Measurements from ENCODE around the gene CNIH3.

CNIH3 gene

DNA sequence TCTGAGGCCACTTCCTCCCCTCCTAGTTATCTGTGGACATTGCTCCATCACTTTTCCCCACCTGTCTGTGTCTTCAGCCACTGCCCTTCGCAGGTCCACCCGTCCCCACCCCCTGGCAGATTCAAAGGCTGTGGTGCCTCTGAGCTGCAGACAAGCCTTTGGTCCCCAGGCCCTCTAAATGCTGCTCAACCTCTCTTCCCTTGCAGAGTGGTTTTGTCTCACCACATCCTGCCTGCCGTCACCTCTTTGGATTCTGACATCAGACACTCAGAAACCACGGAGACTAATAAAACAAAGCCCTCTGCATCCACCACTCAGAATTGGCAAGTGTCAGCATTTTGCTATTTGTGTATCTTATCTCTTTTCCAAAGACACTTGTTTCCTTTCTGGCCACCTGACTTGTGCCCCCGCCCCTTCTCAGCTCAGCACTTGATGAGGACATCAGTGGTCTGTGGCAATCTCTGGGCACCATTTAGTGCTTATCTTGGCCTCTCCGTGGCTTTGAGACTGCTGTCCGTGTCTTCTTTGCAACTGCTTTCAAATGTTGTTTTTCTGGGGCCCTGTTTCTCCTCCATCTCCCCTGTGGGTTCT, 7.7 kb downstream of the CNIH3 start:
- no peak for TF ChIP-seq ZFX (IDR thresholded peaks at IDR 0.05)
- TF ChIP-seq, protein P1, sequence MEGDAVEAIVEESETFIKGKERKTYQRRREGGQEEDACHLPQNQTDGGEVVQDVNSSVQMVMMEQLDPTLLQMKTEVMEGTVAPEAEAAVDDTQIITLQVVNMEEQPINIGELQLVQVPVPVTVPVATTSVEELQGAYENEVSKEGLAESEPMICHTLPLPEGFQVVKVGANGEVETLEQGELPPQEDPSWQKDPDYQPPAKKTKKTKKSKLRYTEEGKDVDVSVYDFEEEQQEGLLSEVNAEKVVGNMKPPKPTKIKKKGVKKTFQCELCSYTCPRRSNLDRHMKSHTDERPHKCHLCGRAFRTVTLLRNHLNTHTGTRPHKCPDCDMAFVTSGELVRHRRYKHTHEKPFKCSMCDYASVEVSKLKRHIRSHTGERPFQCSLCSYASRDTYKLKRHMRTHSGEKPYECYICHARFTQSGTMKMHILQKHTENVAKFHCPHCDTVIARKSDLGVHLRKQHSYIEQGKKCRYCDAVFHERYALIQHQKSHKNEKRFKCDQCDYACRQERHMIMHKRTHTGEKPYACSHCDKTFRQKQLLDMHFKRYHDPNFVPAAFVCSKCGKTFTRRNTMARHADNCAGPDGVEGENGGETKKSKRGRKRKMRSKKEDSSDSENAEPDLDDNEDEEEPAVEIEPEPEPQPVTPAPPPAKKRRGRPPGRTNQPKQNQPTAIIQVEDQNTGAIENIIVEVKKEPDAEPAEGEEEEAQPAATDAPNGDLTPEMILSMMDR (conservative IDR thresholded peaks at IDR 0.05) = no peak

GRCh38 chr1:224624432-224624831, 8.3 kb downstream of the CNIH3 start:
- TF ChIP-seq ZFX (IDR thresholded peaks at IDR 0.05) = no peak
- TF ChIP-seq, protein P1 (conservative IDR thresholded peaks at IDR 0.05) = no peak
- H3K27ac ChIP-seq = no peak overlapping the region

More for the DNA sequence above, 7.7 kb downstream of the CNIH3 start:
- H3K27ac ChIP-seq = no peak overlapping the region

DNA sequence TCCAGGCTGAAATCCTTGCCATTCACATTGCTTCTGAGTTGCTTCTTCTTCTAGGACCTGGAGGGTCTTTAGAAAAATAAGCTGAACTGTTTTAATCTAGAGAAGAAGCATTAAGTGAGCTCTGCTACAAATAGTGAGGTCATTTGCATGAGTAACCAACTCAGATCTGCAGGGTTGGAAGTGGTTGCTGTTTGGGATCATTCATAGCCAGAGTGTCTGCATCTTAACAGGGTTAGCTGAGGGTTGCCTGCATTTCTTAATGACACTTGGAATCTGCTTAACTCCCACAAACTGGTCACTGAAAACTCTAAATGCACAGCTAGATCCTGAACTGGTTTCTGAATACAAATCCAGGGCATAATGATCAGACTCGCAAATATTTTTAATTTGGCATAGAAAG, 9.9 kb downstream of the CNIH3 start:
- H3K27ac ChIP-seq = no peak overlapping the region
- no peak for TF ChIP-seq ZFX (IDR thresholded peaks at IDR 0.05)

GRCh38 chr1:224629965-224630364, 13.8 kb downstream of the CNIH3 start:
- H3K27ac ChIP-seq = no peak overlapping the region
- TF ChIP-seq ZFX (IDR thresholded peaks at IDR 0.05) = no peak
- TF ChIP-seq, protein P1 (conservative IDR thresholded peaks at IDR 0.05) = no peak

- no peak overlapping the region for H3K27ac ChIP-seq
- TF ChIP-seq ZFX (IDR thresholded peaks at IDR 0.05) = no peak
- TF ChIP-seq, protein P1 (conservative IDR thresholded peaks at IDR 0.05) = no peak
Observed at GRCh38 chr1:224631462-224632115, 15.5 kb downstream of the CNIH3 start.

- H3K27ac ChIP-seq = no peak overlapping the region
- TF ChIP-seq, protein P1 (conservative IDR thresholded peaks at IDR 0.05) = no peak
- no peak for TF ChIP-seq ZFX (IDR thresholded peaks at IDR 0.05)
Observed at GRCh38 chr1:224632381-224632871, 16.3 kb downstream of the CNIH3 start.

- TF ChIP-seq ZFX (IDR thresholded peaks at IDR 0.05) = no peak
- TF ChIP-seq, protein P1 (conservative IDR thresholded peaks at IDR 0.05) = no peak
- H3K27ac ChIP-seq = no peak overlapping the region
Observed at GRCh38 chr1:224632921-224633321, 16.8 kb downstream of the CNIH3 start.

Measured in C4-2B (cell line).